Peyer's patch (tissue), 4 donors: Measurements from ENCODE around the gene PRTN3.

Source experiments
- POLR2A ChIP-seq, 2 donors: fragments of 450-650 bp; IDR thresholded peaks; one replicate each; pipeline ENCODE4 v1.5.1; 2017; ENCODE audit warnings: antibody characterized with exemption in 2 of 2, mild to moderate bottlenecking in 2 of 2, moderate library complexity in 2 of 2
- TF ChIP-seq, protein P1 (sequence below), 6 experiments: fragments of 450-650 bp in 4 of 6; fragments of 200-600 bp in 2 of 6; sonication (generic) in 1 of 6; IDR thresholded peaks; one replicate each; pipeline ENCODE4 v1.5.1; 2017 to 2019; ENCODE audit warnings: antibody characterized with exemption in 6 of 6, mild to moderate bottlenecking in 3 of 6, moderate library complexity in 1 of 6

- TF ChIP-seq, protein P1, sequence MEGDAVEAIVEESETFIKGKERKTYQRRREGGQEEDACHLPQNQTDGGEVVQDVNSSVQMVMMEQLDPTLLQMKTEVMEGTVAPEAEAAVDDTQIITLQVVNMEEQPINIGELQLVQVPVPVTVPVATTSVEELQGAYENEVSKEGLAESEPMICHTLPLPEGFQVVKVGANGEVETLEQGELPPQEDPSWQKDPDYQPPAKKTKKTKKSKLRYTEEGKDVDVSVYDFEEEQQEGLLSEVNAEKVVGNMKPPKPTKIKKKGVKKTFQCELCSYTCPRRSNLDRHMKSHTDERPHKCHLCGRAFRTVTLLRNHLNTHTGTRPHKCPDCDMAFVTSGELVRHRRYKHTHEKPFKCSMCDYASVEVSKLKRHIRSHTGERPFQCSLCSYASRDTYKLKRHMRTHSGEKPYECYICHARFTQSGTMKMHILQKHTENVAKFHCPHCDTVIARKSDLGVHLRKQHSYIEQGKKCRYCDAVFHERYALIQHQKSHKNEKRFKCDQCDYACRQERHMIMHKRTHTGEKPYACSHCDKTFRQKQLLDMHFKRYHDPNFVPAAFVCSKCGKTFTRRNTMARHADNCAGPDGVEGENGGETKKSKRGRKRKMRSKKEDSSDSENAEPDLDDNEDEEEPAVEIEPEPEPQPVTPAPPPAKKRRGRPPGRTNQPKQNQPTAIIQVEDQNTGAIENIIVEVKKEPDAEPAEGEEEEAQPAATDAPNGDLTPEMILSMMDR (IDR thresholded peaks at IDR 0.05): no peak
- TF ChIP-seq POLR2A (IDR thresholded peaks at IDR 0.05): no peak
These were observed 5.1 kb downstream of the PRTN3 start for GRCh38 chr19:845707-846521.
